C4-2B (cell line): ENCODE measurements around the gene SLMAP.

Experiments used
- H3K27ac ChIP-seq: fragments of 450-650 bp; 2 replicates; pipeline ENCODE4 v1.5.1; 2017
- CTCF ChIP-seq: fragments of 450-650 bp; conservative IDR thresholded peaks from 2 replicates; pipeline ENCODE4 v1.5.1; 2017; ENCODE audit warnings: mild to moderate bottlenecking
- ZFX ChIP-seq: fragments of 450-650 bp; IDR thresholded peaks from 2 replicates; pipeline ENCODE4 v1.6.1; 2017

The SLMAP gene

GRCh38 chr3:57755741-57756527 lies at the start of gene SLMAP:
Gene SLMAP, plus strand, starts transcription at chr3:57756309. Its CDS starts 1,343 bp downstream, at chr3:57757652.
- TF ChIP-seq ZFX (no peak), CTCF (no peak)
- peak within 1 kb of the TSS; percentile 96 for H3K27ac ChIP-seq

GRCh38 chr3:57706462-57706861 lies 49.6 kb upstream of the SLMAP start:
- TF ChIP-seq ZFX (no peak), CTCF (no peak)
- no peak overlapping the region for H3K27ac ChIP-seq

- H3K27ac ChIP-seq: no peak overlapping the region; the same call in 1 of the 2 replicates
- TF ChIP-seq ZFX (no peak), CTCF (no peak)
These were observed 47.1 kb upstream of the SLMAP start for GRCh38 chr3:57709031-57709430.

- no peak for TF ChIP-seq ZFX
- no peak for TF ChIP-seq CTCF
These were observed 46.5 kb upstream of the SLMAP start for GRCh38 chr3:57709559-57709958.

GRCh38 chr3:57715686-57716085 lies 40.4 kb upstream of the SLMAP start:
- no peak overlapping the region for H3K27ac ChIP-seq
- TF ChIP-seq CTCF: no peak
- no peak for TF ChIP-seq ZFX

More at GRCh38 chr3:57709559-57709958, 46.5 kb upstream of the SLMAP start:
- no peak overlapping the region for H3K27ac ChIP-seq

- H3K27ac ChIP-seq: no peak overlapping the region
- no peak for TF ChIP-seq CTCF
These were observed 38.8 kb upstream of the SLMAP start for GRCh38 chr3:57717205-57717868.

- no peak for TF ChIP-seq CTCF
- TF ChIP-seq ZFX: no peak
These were observed 38.0 kb upstream of the SLMAP start for GRCh38 chr3:57718118-57718517.

More at GRCh38 chr3:57718118-57718517, 38.0 kb upstream of the SLMAP start:
- no peak overlapping the region for H3K27ac ChIP-seq
